ENCODE results near the gene RABGAP1L. TPM values are rescaled to one million over a fixed set of nuclear protein-coding genes. Genes with fewer than 3 reads are reported as not detected.
"Not testable (repeated sequence)": the region's sequence is repeated elsewhere in the genome, so short reads cannot be mapped to it uniquely, and the experiment has no call there.

RABGAP1L gene
- total RNA-seq, 1 experiment from 2014 or later, result 20.2 TPM

GRCh38 chr1:174238845-174239501 lies 79.7 kb downstream of the RABGAP1L start:
- peak; percentile 16 for DNase-seq (ENCODE audit: low spot score)

GRCh38 chr1:174239541-174239940 lies 80.2 kb downstream of the RABGAP1L start:
- no peak for DNase-seq (ENCODE audit: low spot score)

DNA sequence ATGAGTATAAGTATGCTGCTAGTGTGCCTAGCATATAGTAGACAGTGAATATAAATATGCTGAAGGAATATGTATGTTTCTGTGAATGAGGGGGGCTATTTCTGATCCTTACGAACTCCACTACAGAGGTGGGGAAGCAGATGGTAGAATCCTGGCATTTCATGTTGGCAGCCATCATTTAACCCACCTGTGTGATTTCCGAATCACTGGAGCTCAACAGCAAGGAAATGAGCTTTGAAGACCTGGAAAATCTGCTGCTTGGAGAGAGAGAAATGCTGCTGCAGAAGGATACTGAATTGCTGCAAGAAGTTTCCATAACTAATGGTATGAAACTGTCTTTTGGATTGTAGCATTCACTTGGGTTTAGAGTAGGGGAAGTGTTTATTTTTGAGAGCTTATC lies 83.5 kb downstream of the RABGAP1L start:
- no peak for DNase-seq (ENCODE audit: low spot score)

DNA sequence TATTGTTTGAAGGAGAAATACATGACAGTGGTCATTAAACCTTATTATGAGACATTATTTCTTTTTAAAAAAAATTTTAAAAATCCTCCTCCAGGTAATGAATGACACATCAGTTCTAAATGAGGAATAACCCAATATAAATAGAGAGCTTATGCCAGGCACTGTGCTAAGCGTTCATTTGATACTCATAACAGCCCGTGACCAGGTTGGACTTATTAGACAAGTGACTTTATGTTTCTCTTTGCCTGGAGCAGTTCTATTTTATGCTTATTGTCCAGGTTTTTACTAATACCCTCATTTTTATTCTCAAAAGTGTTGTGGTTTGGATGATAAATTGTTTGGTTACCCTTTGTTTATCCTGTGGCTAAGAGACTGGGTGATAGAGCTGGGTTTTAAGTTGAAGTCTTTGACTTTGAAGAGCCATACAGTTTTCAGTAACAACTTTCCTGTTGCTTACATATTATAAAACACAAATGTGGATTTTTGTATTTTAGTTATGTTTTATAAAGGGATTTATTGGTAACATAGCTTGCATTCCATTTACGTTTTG lies 84.2 kb downstream of the RABGAP1L start:
- no peak for DNase-seq (ENCODE audit: low spot score)

- DNase-seq (ENCODE audit: low spot score), result no peak
Measured at GRCh38 chr1:174244017-174244416, 84.7 kb downstream of the RABGAP1L start.

DNA sequence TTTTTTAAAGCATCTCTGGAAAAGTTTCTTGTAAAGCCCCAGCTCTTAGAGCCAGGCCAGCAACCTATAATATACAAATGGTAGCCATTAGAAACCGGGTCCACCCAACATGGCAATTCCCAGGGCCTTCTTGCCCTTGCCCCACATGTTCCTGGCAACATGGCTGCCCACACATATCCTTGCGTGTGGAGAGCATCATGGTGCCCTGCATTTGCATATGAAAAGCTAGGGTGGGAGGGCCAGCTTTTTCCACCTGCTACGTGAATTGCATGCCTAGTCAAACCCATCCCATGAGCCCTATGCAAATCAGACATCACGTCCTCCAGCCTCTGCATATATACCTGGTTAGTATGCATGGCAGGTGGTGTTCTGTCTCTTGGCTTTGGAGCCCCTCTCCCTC lies 88.2 kb downstream of the RABGAP1L start:
- DNase-seq (ENCODE audit: low spot score), result no peak

DNA sequence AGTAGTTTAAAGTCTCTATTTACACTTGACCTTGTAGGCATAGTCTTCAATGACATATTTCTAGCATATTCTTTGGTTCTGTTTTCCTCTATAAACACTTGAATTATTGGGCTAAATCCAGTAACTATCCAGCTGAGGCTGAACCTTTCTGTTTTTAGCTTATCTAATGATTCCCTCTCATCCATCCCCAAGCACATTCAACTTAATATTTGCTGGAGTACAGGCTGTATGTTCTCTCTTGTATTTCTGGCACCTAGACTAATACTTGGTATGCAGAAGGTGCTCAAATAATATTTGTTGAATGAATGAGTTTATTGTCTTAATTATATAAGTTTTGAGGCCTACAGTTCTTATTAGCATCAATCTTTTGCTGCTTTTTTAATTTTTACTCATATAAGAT lies 88.7 kb downstream of the RABGAP1L start:
- DNase-seq (ENCODE audit: low spot score), result no peak

DNA sequence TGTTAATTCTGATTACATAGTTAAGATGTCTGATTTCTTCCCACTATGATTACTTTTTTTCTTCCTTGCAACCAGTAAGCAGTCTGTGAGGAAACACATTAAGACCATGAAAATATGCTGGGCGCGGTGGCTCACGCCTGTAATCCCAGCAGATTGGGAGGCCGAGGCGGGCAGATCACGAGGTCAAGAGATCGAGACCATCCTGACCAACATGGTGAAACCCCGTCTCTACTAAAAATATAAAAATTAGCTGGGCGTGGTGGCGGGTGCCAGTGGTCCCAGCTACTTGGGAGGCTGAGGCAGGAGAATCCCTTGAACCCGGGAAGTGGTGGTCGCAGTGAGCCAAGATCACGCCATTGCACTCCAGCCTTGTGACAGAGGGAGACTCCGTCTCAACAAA lies 97.1 kb downstream of the RABGAP1L start:
- DNase-seq (ENCODE audit: low spot score), result not testable (repeated sequence)

GRCh38 chr1:174258148-174258550 lies 98.8 kb downstream of the RABGAP1L start:
- peak; percentile 72 for DNase-seq (ENCODE audit: low spot score)

DNA sequence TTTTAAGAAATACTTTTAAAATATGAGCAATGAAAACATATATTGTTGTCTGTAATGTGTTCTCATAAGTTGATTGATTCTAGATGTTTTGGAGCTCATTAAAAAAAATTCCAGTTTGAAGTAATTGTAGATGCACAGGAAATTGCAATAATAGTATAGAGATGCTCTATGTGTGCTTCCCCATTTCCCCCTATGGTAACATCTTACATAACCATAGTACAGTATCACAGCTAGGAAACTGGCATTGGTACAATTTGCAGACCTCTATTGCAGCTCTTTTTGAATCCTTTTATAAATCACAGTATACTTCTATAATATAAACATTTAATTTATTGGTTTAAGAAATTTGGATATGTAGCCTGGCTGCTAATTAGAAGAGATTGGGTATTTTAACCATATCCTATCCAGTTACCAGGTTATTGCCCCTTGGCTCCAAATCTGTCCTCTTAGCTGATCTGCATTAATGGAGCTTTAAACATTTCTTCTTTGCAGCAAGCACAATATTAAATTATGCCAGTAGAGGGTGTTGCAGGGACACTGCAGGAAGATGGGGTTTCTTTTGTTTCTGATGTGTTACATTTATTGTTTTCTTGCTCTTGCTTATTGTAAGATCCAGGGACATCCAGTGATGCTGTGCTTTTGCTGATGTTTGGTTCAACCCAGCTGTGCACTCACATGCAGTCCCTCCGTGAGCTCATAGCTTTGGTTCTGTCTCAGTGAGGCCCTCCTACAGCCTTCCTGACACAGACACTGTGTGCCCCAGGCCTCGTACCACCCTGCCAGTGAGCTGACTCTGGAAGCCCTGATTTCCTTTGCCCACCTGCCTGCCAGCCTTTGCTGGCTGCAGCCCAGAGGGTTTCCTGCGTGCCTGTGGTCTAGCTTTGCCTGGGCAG lies 103.3 kb downstream of the RABGAP1L start:
- DNase-seq (ENCODE audit: low spot score), result peak; percentile 60

DNA sequence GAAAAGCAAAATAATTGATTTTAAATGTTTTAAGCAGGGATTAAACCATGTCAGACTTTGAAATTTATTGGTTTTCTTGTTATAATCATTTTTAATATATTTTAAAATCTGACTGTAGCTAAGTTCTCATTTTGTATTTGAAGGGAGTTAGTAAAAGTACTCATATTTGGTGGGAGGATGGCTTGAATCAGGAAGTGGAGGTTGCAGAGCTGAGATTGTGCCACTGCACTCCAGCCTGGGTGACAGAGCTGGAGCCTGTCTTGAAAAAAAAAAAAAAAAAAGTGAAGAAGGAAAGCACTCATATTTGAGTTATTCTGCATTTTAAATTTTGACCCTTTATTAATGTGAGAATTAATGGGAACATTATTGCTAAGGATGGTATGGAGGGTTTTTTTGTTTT lies 106.0 kb downstream of the RABGAP1L start:
- no peak for DNase-seq (ENCODE audit: low spot score)

GRCh38 chr1:174266476-174266875 lies 107.2 kb downstream of the RABGAP1L start:
- no peak for DNase-seq (ENCODE audit: low spot score)

- no peak for DNase-seq (ENCODE audit: low spot score)
Measured at GRCh38 chr1:174266991-174267612, 107.8 kb downstream of the RABGAP1L start.

GRCh38 chr1:174269989-174270651 lies 110.8 kb downstream of the RABGAP1L start:
- DNase-seq (ENCODE audit: low spot score), result no peak

GRCh38 chr1:174273190-174273589 lies 113.9 kb downstream of the RABGAP1L start:
- DNase-seq (ENCODE audit: low spot score), result no peak

DNA sequence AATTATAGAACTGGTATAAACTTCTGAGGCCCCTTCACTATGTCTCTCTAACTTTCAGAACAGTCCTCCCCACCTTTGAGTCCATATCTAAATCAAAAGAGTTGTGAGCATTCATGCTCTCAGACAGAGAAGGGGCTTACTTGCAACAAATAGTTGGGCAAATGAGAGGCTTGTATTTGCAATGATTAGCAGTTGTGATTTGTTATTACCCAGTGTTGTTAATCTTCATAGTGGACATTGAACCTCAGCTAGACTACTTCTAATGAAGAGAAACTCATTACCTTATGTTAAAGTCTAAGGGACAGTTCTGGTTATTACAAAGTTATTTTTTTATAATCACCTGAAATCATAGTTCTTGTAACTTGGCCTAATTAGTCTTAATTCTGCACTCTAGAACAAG lies 114.5 kb downstream of the RABGAP1L start:
- no peak for DNase-seq (ENCODE audit: low spot score)

DNA sequence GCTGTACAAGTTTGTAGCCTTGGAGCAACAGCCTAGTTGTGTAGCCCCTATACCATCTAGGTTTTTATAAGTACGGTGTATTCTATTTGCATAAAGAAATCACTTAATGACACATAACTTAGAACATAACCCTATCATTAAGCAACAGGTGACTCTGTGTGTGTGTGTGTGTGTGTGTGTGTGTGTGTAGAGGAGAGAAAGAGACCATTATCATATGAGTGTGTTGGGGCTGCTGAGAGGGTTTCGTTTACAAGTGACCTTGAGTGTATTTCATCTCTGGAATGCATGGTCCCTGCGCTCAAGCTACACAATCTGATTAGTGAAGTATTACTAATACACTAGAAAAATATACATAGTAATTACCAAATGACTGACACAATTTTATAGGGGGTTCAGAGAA lies 115.1 kb downstream of the RABGAP1L start:
- no peak for DNase-seq (ENCODE audit: low spot score)

- DNase-seq (ENCODE audit: low spot score), result no peak
Measured at GRCh38 chr1:174274884-174275283, 115.6 kb downstream of the RABGAP1L start.

DNA sequence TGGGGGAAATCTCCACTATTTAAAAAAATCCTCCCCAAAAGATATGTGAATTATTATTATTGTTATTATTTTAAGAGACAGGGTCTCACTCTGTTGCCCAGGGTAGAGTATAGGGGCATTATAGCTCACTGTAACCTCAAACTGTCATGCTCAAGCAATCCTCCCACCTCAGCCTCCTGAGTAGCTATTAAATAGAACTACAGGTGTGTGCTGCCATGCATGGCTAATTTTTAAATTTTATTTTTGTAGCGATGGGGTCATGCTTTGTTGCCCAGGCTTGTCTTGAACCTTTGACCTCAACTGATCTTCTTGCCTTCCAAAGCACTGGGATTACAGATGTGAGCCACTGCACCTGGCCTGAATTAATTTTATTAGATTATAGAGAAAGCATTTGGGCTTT lies 116.8 kb downstream of the RABGAP1L start:
- no peak for DNase-seq (ENCODE audit: low spot score)

DNA sequence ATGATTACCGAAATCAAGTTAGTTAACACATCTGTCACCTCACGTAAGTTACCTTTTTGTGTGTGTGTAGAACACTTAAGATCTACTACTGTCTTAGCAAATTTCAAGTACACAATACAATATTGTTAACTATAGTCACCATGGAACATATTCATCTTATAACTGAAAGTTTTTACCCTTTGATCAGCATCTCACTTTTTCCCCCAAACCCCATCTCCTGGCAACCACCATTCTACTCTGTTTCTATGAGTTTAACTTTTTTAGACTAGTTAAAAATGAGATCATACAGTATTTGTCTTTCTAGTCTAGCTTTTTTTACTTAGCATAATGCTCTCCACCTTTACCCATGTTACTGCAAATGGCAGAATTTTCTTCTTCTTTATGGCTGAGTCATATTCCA lies 124.7 kb downstream of the RABGAP1L start:
- no peak for DNase-seq (ENCODE audit: low spot score)

DNA sequence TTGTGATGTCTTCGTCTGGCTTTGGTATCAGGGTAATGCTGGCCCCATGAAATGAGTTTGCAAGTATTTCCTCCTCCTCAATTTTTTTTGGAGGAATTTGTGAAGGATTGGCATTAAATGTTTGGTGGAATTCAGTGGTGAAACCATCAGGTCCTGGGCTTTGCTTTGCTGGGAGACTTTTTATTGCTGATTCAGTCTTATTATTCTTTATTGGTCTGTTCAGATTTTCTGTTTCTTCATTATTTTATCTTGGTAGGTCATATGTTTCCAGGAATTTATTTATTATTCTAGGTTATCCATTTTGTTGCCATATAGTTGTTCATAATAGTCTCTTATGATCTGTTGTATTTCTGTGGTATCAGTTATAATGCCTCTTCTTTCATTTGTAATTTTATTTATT lies 126.7 kb downstream of the RABGAP1L start:
- no peak for DNase-seq (ENCODE audit: low spot score)
